HG02970 (cell line): ENCODE results near the gene ATAD2B.

Experiments used
- ATAC-seq: cut with Tn5 transposase; IDR thresholded peaks from one replicate; pipeline ENCODE4 v1.9.1; 2021; ENCODE audit warnings: mild to moderate bottlenecking, moderate library complexity, moderate number of reproducible peaks; ENCODE audit not compliant: unreplicated experiment, low FRiP score

Gene ATAD2B

GRCh38 chr2:23915327-23915726 is 11.6 kb downstream of the ATAD2B start:
- no peak for ATAC-seq

DNA sequence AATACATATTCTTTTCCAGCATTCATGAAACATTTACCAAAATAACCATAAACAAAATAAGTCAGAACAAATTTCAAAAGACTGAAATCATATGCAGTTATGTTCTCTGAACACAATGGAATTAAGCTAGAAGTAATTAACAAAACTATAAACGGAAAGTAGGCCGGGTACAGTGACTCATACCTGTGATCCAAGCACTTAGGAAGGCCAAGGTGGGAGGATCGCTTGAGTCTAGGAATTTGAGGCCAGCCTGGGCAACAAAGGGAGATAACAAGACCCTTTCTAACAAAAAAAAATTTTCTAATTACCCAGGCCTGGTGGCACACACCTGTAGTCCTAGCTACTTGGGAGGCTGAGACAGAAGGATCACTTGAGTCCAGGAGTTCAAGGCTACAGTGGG is 14.9 kb downstream of the ATAD2B start:
- no peak for ATAC-seq

GRCh38 chr2:23905155-23905554 is 21.8 kb downstream of the ATAD2B start:
- no peak for ATAC-seq

DNA sequence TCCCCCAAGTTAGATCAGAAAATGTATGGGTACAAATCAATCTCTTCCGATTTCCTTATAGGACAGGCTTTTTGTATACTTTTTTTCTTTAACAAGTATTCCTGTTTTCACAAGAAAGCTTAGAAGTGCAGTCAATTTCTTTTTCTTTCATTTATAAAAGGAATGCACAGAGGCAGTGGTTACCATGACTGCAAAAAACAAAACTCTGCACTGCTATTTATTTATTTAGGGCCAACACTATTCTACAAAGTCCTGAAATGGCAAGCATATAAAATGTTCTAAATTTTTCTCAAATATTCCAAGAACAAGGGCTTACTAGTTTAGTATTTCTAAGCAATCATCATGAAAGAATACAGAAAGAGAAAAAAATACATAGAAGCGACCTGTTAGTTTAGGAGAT is 22.2 kb downstream of the ATAD2B start:
- no peak for ATAC-seq

DNA sequence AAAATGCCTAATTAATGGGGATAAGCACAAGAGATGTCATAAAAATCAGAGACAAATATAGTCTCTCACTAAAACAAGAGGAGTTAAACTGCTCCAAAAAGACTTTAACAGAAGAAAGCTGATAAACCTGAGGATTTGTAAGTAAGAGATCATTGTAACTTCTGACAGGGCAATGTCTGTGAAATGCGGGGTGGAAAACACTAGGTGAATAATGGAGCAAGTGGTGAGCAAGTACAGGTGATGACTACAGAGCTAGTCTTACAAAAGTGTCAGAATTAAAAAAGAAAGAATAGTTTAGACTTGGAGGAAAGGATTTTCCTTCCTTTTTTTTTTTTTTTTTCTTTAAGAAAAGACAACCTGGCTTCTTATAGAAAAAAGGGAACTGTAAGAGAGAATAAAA is 22.7 kb downstream of the ATAD2B start:
- ATAC-seq: no peak

DNA sequence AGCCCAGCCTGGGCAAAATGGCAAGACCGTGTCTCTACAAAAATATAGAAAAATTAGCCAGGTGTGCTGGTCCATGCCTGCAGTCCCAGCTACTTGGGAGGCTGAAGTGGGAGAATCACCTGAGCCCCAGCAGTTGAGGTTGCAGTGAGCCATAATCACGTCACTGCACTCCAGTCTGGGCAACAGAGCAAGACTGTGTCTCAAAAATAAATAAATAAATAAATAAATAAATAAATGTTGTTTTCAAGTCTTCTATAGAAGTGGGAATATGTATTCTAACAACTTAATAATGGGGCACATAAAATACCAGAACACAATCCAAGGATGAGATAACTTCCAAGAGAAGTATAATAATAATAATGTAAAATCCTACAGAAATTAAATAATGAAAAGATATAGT is 23.9 kb downstream of the ATAD2B start:
- no peak for ATAC-seq

DNA sequence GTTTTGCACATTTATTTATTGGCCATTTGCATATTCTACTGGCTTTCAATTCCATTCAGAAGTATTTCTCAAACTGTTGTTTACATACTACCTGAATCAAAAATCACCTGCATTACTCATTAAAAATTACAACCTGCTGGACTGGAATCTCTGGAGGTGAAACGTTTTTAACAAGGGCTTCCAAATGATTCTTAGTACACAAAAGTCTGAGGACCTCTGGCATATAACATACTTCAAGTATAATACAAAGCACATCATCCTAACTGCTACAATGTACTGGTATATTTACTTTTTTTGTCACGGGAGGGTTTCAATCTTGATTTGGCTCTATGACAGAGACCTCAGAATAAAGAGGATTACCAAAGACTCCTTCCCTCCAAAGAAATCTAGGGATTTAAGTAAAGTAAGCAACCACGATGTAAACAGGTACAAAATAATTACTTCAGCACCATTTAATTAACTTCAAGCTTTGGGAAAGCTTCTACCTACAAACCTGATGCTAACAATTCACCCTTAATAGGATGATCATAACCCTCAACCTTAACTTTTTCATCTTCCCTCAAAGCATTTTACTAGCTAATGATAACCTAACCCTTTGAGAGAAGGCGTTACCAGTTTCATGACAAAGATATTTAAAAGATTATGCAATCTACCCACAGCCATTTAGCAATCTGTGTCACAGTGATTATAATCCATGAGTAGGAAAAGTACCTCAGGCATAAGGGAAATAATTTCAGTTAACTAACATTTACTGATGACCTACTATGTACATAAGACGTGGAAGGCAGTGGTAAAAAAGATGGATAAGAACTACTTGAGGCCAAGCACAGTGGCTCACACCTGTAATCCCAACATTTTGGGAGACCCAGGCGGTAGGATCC is 24.7 kb downstream of the ATAD2B start:
- ATAC-seq: no peak

GRCh38 chr2:23900541-23901322 is 26.2 kb downstream of the ATAD2B start:
- no peak for ATAC-seq

- ATAC-seq: no peak
Measured at GRCh38 chr2:23900133-23900532, 26.8 kb downstream of the ATAD2B start.

DNA sequence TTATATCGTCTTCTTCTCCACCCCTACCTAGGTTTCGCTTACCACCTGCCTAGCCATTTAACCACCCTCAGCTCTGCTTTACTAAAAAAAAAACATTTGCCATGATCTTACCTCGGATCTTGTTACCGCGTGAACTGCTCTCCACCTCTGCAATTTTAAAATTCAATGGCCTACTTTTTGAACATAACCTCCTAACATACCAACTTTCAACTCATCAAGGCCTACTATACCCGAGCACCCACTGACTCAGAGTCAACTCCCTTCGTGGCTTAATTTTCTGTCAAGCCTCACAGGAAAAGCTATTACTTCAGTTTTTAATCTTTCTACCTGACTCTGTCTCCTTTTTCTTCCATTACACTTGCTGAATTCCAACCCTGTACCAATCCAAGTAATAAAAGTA is 55.7 kb downstream of the ATAD2B start:
- no peak for ATAC-seq

DNA sequence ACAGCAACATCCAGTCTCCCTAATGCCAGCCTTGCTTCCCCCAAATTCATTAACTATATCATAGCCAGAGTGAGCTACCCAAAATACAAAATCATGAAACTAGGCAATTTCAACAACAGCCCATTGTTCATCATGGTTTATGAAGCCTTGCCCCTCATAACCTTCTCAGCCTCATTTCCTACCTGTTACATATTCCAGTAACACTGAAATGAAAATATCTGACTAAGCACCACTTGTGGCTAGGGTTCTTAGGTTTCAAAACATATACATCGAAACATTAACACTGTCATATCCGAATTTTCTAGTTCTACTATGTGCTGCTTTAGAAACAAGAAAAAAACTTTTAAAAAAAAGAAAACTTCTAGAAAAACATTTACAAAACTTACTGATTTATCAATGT is 59.5 kb downstream of the ATAD2B start:
- ATAC-seq: no peak

- ATAC-seq: no peak
Measured at GRCh38 chr2:23862716-23863426, 64.1 kb downstream of the ATAD2B start.

- ATAC-seq: no peak
Measured at GRCh38 chr2:23861952-23862351, 65.0 kb downstream of the ATAD2B start.

GRCh38 chr2:23859983-23860382 is 66.9 kb downstream of the ATAD2B start:
- ATAC-seq: no peak

GRCh38 chr2:23859234-23859633 is 67.7 kb downstream of the ATAD2B start:
- ATAC-seq: no peak

GRCh38 chr2:23850564-23851256 is 76.2 kb downstream of the ATAD2B start:
- ATAC-seq: no peak

DNA sequence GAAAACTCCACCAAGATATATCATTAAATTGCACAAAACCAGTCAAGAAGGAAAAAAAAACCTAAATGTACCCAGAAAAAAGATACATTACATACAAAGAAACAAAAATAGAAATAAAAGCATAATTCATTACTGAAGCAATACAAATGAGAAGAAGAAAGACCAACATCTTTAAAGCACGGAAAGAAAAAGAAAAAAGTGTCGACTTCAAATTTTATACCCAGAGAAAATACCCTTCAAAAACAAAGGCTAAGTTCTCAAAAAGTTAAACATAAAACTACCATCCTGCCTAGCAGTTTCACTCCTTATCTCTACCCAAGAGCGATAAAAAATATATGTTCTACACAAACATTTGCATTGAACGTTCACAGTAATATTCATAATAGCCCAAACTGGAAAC is 82.0 kb downstream of the ATAD2B start:
- ATAC-seq: no peak

- ATAC-seq: no peak
Measured at GRCh38 chr2:23843051-23843976, 83.6 kb downstream of the ATAD2B start.

DNA sequence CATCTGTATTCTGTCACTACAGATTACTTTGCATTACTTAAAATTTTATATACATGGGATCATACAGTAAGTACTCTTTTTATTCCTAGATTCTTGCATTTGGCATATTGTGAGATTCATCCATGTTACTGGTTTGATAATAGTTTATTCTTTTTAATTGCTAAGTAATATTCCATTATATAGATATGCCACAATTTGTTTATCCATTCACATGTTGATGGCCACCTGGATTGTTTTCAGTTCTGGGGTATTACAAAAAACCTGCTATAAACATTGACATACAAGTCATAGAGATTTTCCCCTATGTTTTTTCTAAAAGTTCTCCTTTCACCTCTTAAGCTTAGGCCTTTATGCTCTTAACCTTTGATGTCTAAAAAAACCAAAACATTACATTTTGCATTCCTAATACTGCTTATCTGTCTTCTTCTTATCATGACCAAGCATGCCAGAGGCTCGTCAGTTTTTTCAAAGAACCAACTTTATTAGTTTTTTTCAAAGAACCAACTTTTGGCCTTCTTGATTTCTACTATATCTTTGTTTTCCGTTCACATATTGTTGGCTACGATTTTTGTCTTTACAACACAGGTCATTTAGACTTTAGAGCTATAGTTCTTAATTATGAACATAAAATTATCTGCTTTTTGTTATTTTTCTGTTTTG is 86.9 kb downstream of the ATAD2B start:
- ATAC-seq: no peak
